Epithelial cell of proximal tubule (primary cell): ENCODE results near the gene APOL2. TPM values are rescaled to one million over a fixed set of nuclear protein-coding genes. Genes with fewer than 3 reads are reported as not detected.
"Not testable (repeated sequence)": the region's sequence is repeated elsewhere in the genome, so short reads cannot be mapped to it uniquely, and the experiment has no call there.

Experiments used
- DNase-seq: peaks from one replicate; pipeline ENCODE4 v3.0.0-alpha.2; 2011; ENCODE audit warnings: low read depth
- H3K4me3 ChIP-seq: 2 replicates; pipeline ENCODE4 v1.5.1; 2011; ENCODE audit warnings: low read depth, mild to moderate bottlenecking, low read length
- CTCF ChIP-seq: conservative IDR thresholded peaks from 2 replicates; pipeline ENCODE4 v1.5.1; 2012; ENCODE audit warnings: low read depth, mild to moderate bottlenecking, low read length
- total RNA-seq: library from RNA; depleted of rRNA; stranded (reverse); fragments of >200 nt; gene quantifications from 2 replicates; pipeline ENCODE4 v1.2.3, GENCODE V29; 2015

APOL2 gene
- total RNA-seq, 1 donor from 2014 or later: 22.8 TPM

- no peak for DNase-seq
- TF ChIP-seq CTCF: no peak
- no peak overlapping the region for H3K4me3 ChIP-seq
These were observed 28.0 kb downstream of the APOL2 start for GRCh38 chr22:36211237-36211861.

GRCh38 chr22:36210224-36210623 lies 29.1 kb downstream of the APOL2 start:
- TF ChIP-seq CTCF: no peak
- no peak overlapping the region for H3K4me3 ChIP-seq
- DNase-seq: no peak

GRCh38 chr22:36209488-36209908 lies 29.8 kb downstream of the APOL2 start:
- not testable (repeated sequence) for H3K4me3 ChIP-seq, DNase-seq

GRCh38 chr22:36208914-36209313 lies 30.4 kb downstream of the APOL2 start:
- no peak for DNase-seq
- no peak for TF ChIP-seq CTCF
- H3K4me3 ChIP-seq: no peak overlapping the region

GRCh38 chr22:36208162-36208765 lies 31.1 kb downstream of the APOL2 start:
- no peak overlapping the region for H3K4me3 ChIP-seq
- no peak for TF ChIP-seq CTCF
- DNase-seq: no peak

GRCh38 chr22:36206255-36206654 lies 33.1 kb downstream of the APOL2 start:
- no peak overlapping the region for H3K4me3 ChIP-seq
- no peak for TF ChIP-seq CTCF
- no peak for DNase-seq

- not testable (repeated sequence) for H3K4me3 ChIP-seq, DNase-seq
These were observed 33.8 kb downstream of the APOL2 start for GRCh38 chr22:36205573-36205972.

GRCh38 chr22:36204632-36205015 lies 34.7 kb downstream of the APOL2 start:
- no peak for DNase-seq
- no peak for TF ChIP-seq CTCF
- no peak overlapping the region for H3K4me3 ChIP-seq
